ENCODE measurements around the gene PRSS57. TPM values are rescaled to one million over a fixed set of nuclear protein-coding genes. Genes with fewer than 3 reads are reported as not detected.

Gene PRSS57
- total RNA-seq, 4 donors from 2014 or later = not detected

GRCh38 chr19:688992-689391 is 6.3 kb downstream of the PRSS57 start:
- DNase-seq = no peak
- 75 to 83% methylated on average over 17 of the region's 17 CpGs for WGBS, 2 donors

GRCh38 chr19:688214-688613 is 7.0 kb downstream of the PRSS57 start:
- intact Hi-C loops (cut with DNase I) = no loop called here
- WGBS, 2 donors = 51 to 71% methylated on average over 15 of the region's 15 CpGs
- TF ChIP-seq POLR2A (IDR thresholded peaks at IDR 0.05) (no peak), CTCF (IDR thresholded peaks at IDR 0.05) (no peak)

More at GRCh38 chr19:688992-689391, 6.3 kb downstream of the PRSS57 start:
- no peaks in the 10 kb centered on the region for H3K9me3 ChIP-seq
- H3K27me3 ChIP-seq = no peaks in the 10 kb centered on the region
- no peak overlapping the region for H3K27ac ChIP-seq
- H3K36me3 ChIP-seq = no peaks in the 10 kb centered on the region
- no peak for TF ChIP-seq CTCF (IDR thresholded peaks at IDR 0.05)
- no peak for TF ChIP-seq POLR2A (IDR thresholded peaks at IDR 0.05)
- no peak overlapping the region for H3K4me3 ChIP-seq (replicated peaks in 1 of 3)
- intact Hi-C loops (cut with DNase I) = no loop called here
- H3K4me1 ChIP-seq = no peaks in the 10 kb centered on the region

GRCh38 chr19:687569-688166 is 7.6 kb downstream of the PRSS57 start:
- Histone ChIP-seq H3K4me3 (replicated peaks in 1 of 3) (no peak overlapping the region), H3K27ac (no peak overlapping the region), H3K9me3 (no peaks in the 10 kb centered on the region), H3K4me1 (no peaks in the 10 kb centered on the region), H3K36me3 (no peaks in the 10 kb centered on the region), H3K27me3 (no peaks in the 10 kb centered on the region)
- no peak for DNase-seq
- WGBS, 2 donors = 83 to 93% methylated on average over 9 to 11 of the region's 11 CpGs
- TF ChIP-seq POLR2A (IDR thresholded peaks at IDR 0.05) (no peak), CTCF (IDR thresholded peaks at IDR 0.05) (no peak)
- intact Hi-C loops (cut with DNase I) = no loop called here

More at GRCh38 chr19:688214-688613, 7.0 kb downstream of the PRSS57 start:
- DNase-seq = no peak
- H3K4me1 ChIP-seq = no peaks in the 10 kb centered on the region
- H3K36me3 ChIP-seq = no peaks in the 10 kb centered on the region
- no peaks in the 10 kb centered on the region for H3K27me3 ChIP-seq
- H3K27ac ChIP-seq = no peak overlapping the region
- H3K4me3 ChIP-seq (replicated peaks in 1 of 3) = no peak overlapping the region
- no peaks in the 10 kb centered on the region for H3K9me3 ChIP-seq

GRCh38 chr19:686589-687297 is 8.5 kb downstream of the PRSS57 start:
- no peaks in the 10 kb centered on the region for H3K9me3 ChIP-seq
- WGBS, 2 donors = 75 to 86% methylated on average over 8 to 14 of the region's 17 CpGs
- TF ChIP-seq POLR2A (IDR thresholded peaks at IDR 0.05) (no peak), CTCF (IDR thresholded peaks at IDR 0.05) (no peak)
- H3K4me1 ChIP-seq = no peaks in the 10 kb centered on the region
- intact Hi-C loops (cut with DNase I) = no loop called here
- H3K27me3 ChIP-seq = no peaks in the 10 kb centered on the region
- no peak overlapping the region for H3K4me3 ChIP-seq (replicated peaks in 1 of 3)
- DNase-seq = no peak
- no peaks in the 10 kb centered on the region for H3K36me3 ChIP-seq
- H3K27ac ChIP-seq = no peak overlapping the region

DNA sequence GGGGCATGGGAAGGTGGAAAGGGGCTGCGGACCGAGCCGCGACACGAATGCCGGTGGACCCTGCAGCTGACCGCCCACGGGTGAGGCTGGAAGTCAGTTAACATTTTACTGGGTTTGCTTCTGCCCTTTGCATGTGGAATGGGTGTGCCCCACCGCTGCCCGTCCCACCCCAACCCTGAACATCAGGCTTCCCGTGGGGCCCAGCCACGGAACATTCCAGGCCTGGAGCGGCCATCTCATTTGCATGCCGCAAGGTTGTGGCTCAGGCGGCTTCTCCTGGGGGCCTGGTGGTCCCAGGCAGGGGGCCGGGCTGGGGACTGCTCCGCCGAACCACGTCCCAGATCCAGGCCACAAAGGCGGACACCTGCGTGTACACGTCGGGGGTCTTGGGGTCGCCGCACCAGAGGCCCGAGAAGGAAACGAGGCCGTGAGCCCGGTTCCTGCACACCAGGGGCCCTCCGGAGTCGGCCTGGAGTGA is 9.8 kb downstream of the PRSS57 start:
- Histone ChIP-seq H3K36me3 (no peaks in the 10 kb centered on the region), H3K27ac (no peak overlapping the region), H3K9me3 (no peaks in the 10 kb centered on the region), H3K27me3 (no peaks in the 10 kb centered on the region), H3K4me3 (replicated peaks in 1 of 3) (no peak overlapping the region), H3K4me1 (peaks cover 0 to 5% of the 10 kb centered on the region in 2 donors)
- intact Hi-C loops (cut with DNase I) = no loop called here
- TF ChIP-seq CTCF (IDR thresholded peaks at IDR 0.05) (no peak), POLR2A (IDR thresholded peaks at IDR 0.05) (no peak)
- 84 to 86% methylated on average over 18 to 29 of the region's 31 CpGs for WGBS, 2 donors
- DNase-seq = no peak
